NCI-H146 treated with DMSO at 0.1 percent for 48 hours (cell line): ENCODE results near the gene SMAP2.
"Not testable (repeated sequence)": the region's sequence is repeated elsewhere in the genome, so short reads cannot be mapped to it uniquely, and the experiment has no call there.

Experiments
- DNase-seq: peaks from one replicate; lab custom pipeline; 2025; ENCODE audit not compliant: unreplicated experiment; lab: John Stamatoyannopoulos, UW

Gene SMAP2

GRCh38 chr1:40371707-40372258, 1.7 kb upstream of the SMAP2 start:
- DNase-seq = no peak

GRCh38 chr1:40372658-40373322, 737 bp upstream of the SMAP2 start:
- no peak for DNase-seq

GRCh38 chr1:40377512-40377911, 4.0 kb downstream of the SMAP2 start:
- no peak for DNase-seq

GRCh38 chr1:40379785-40380452, 6.4 kb downstream of the SMAP2 start:
- DNase-seq = no peak

GRCh38 chr1:40380817-40381216, 7.3 kb downstream of the SMAP2 start:
- no peak for DNase-seq

- DNase-seq = no peak
These were observed 8.0 kb downstream of the SMAP2 start for GRCh38 chr1:40381268-40382107.

- DNase-seq = no peak
These were observed 8.6 kb downstream of the SMAP2 start for GRCh38 chr1:40382108-40382460.

- no peak for DNase-seq
These were observed 9.1 kb downstream of the SMAP2 start for GRCh38 chr1:40382601-40383000.

GRCh38 chr1:40383095-40383487, 9.6 kb downstream of the SMAP2 start:
- no peak for DNase-seq

GRCh38 chr1:40383488-40384412, 10.2 kb downstream of the SMAP2 start:
- DNase-seq = no peak

GRCh38 chr1:40384413-40384762, 10.9 kb downstream of the SMAP2 start:
- no peak for DNase-seq

GRCh38 chr1:40384887-40385286, 11.4 kb downstream of the SMAP2 start:
- DNase-seq = no peak

GRCh38 chr1:40385437-40386358, 12.2 kb downstream of the SMAP2 start:
- no peak for DNase-seq

GRCh38 chr1:40386359-40386723, 12.8 kb downstream of the SMAP2 start:
- DNase-seq = no peak

- DNase-seq = no peak
These were observed 13.3 kb downstream of the SMAP2 start for GRCh38 chr1:40386796-40387195.

- DNase-seq = not testable (repeated sequence)
These were observed 14.1 kb downstream of the SMAP2 start for GRCh38 chr1:40387381-40388306.

GRCh38 chr1:40388456-40389321, 15.2 kb downstream of the SMAP2 start:
- not testable (repeated sequence) for DNase-seq

- DNase-seq = peak; percentile 74
These were observed 15.8 kb downstream of the SMAP2 start for GRCh38 chr1:40389322-40389803.
